H7 (cell line): ENCODE data around the gene FRS3. TPM values are rescaled to one million over a fixed set of nuclear protein-coding genes. Genes with fewer than 3 reads are reported as not detected.

Experiments
- DNase-seq: peaks from one replicate; pipeline ENCODE4 v3.0.0; 2012
- H3K27me3 ChIP-seq: 2 replicates; pipeline ENCODE4 v1.6.0; 2011; ENCODE audit warnings: mild to moderate bottlenecking, low read length; ENCODE audit not compliant: control insufficient read depth, insufficient read depth
- H3K36me3 ChIP-seq: replicated peaks from 2 replicates; pipeline ENCODE4 v1.5.1; 2011; ENCODE audit warnings: low read length; ENCODE audit not compliant: control insufficient read depth, insufficient read depth
- H3K4me3 ChIP-seq: 2 replicates; pipeline ENCODE4 v1.5.1; 2011; ENCODE audit warnings: low read depth, mild to moderate bottlenecking, control low read depth, low read length, moderate library complexity; ENCODE audit not compliant: insufficient read depth
- total RNA-seq: library from RNA; depleted of rRNA; stranded (reverse); fragments of >200 nt; shearing (Covaris generic); gene quantifications from 2 replicates; pipeline ENCODE4 v1.2.3, GENCODE V29; 2014

The FRS3 gene
- total RNA-seq, 1 experiment from 2014 or later: 2.2 TPM

DNA sequence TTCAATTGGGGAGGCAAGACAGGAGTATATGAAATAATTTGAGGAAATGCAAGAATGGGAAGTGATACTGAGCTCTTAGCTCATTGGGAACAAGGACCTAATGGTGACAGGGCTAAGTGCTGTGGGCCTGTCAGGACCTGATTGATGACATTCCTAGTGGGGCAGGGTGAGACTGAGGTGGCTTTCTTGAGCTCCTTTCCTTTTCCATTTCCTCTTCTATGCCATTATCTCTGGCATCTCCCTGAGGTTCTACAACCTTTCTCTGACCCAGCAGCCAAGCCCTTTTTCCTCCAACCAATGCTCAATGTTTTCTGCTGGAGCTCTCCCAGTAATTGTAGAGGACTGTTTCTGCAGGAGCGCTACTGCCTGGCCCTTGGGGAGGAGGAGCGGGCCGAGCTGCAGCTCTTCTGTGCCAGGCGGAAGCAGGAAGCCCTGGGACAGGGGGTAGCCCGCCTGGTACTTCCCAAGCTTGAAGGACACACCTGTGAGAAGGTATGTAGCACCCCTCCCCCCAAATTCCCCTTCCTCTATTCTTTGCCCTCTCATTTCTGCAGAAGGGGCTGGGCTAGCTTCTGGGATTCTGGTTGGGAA is 5.0 kb upstream of the FRS3 start:
- H3K27me3 ChIP-seq: peaks cover 55% of the 10 kb centered on the region
- peak; percentile 51 for DNase-seq
- no peak overlapping the region for H3K4me3 ChIP-seq
- peaks cover 6% of the 10 kb centered on the region for H3K36me3 ChIP-seq

DNA sequence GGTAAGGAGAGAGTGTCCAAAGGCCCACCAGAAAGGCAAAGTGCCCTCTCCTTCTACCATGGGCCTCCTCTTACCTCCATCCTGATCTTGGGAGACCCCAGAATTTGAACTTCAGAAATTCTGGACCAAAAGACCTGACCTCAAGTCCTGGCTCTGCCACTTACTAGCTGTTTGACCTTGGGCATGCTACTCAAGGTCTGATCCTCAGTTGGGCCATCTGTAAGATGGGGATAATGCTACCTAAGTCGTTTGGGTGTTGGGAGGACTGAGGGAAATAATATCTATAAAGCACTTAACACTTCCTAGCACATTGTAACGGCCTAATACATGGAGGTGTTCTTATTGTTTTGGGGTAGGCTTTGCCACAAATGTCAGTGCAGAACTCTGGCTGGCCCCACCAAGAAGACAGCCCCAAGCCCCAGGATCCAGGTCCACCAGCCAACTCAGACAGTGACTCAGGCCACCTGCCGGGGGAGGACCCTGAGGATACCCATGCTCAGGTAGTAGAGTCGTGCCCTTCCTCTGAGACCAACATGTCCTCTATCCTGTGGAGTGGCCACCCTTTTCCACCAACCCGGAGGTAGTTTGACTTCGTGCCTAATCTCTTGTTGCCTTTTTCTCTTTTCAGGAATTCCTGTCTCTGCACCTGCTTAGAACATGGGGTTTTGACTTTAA is 3.5 kb upstream of the FRS3 start:
- peaks cover 57% of the 10 kb centered on the region for H3K27me3 ChIP-seq
- H3K4me3 ChIP-seq: no peak overlapping the region
- no peaks in the 10 kb centered on the region for H3K36me3 ChIP-seq
- no peak for DNase-seq

DNA sequence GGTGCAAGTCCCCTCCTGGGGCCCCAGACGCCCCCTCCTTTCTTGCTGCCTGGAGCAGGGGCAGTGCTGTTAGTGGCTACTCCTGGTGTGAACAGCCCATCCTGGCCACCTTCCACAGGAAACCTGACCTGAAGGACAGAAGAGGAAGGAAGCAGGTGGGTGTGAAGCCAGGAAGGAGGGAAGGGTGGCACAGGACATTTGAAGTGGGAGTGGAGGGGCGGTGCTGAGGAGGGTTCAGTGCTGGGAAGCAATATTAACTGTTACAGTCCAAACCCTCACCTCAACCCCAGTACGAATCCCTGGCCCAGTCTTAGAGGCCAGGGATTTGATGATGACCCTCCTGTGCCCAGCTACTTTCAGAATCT is 1.6 kb upstream of the FRS3 start:
- DNase-seq: peak; percentile 41
- Histone ChIP-seq H3K27me3 (peaks cover 57% of the 10 kb centered on the region), H3K4me3 (peak overlapping the region; percentile 79; the same call in 1 of the 2 replicates), H3K36me3 (peaks cover 2% of the 10 kb centered on the region; the same call in 1 of the 2 replicates)

DNA sequence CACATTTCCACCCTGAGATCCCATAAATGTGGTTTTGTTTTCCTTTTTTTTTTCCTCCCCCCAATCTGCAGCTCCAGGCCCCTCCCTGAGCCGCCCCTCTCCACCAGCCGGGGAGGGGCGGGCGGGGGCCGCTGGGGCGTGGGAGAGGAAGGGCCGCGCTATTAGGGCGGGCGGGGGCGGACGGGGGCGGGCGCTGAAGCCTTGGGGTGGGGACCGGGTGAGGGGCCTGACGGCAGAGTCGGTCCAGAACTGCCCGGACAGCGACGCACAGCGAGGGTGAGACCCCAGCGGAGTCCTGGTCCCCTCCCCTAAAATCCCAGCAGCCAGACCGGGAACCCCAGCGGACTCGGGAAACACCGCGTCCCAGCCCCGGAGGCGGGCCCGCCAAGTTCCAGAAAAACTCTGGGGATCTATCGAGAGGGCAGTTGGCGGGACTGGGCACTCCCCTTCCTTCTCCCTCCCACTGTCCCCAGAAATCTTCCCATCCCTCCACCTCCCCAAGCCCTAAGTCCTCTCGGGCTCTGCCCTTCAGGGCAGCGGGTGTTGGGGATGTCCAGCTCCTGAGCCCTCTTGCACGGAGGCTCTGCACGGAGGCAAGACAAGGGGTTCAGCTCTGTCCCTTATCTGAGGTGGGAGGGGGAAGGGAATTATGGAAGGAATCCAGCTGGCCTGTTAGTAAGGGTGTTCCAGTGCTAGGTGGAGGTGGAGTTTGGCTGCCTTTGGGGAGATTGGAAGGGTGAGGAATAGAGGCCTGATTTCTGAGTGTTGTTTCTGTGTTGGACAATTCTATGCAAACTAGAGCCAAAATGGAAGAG is 1.1 kb upstream of the FRS3 start, which contains the start of gene PRICKLE4:
PRICKLE4 (plus strand) TSS at position 232 of the 815 bp plus-strand sequence. CDS start 2,692 bp downstream, outside the sequence.
- peak; percentile 85 for DNase-seq
- Histone ChIP-seq H3K36me3 (peaks cover 2% of the 10 kb centered on the region; the same call in 1 of the 2 replicates), H3K27me3 (peaks cover 52% of the 10 kb centered on the region)

DNA sequence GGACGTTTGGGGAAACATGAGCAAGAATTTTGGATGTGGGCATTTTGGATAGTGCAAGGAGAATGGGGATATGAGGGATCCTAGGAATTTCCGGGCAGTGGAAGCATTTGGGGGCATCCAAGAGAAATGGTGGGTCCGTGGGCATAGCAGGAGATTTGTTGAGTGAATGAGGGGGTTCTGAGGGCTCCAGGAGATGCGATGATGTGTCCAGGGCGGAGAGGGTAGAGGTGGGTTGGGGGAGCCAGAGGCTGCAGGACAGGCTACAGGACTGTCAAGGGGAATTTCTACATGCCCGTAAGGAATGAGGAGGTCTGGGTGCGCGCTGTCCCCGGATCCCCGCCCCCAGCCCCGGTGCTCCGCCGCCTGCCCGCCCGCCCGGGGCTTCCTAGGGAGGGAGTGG is 364 bp downstream of the FRS3 start:
- DNase-seq: peak; percentile 40
- peaks cover 8% of the 10 kb centered on the region for H3K36me3 ChIP-seq

More for the DNA sequence above, 1.1 kb upstream of the FRS3 start, which contains the start of gene PRICKLE4:
- peak within 1 kb of the TSS; percentile 79 for H3K4me3 ChIP-seq

DNA sequence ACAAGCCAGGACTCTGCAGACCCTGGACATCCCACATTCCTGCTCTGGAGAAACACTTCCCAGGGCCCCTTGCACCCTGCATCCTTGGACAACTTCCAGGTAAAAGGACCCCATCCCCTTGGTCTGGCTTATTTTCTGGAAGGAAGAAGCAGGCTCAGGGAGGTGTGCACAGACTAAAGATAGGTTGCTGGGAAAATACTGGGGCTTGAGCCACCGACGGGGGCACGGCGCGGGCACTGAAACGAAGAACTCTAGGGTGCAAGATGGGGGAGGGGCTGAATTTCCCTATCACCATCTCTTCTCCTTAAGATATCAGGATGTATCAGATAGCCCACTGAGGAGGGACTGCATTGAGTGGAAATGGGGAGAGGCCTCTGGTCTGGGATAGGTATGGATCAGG is 805 bp downstream of the FRS3 start:
- no peak for DNase-seq
- Histone ChIP-seq H3K4me3 (peak overlapping the region; percentile 79), H3K27me3 (peaks cover 33% of the 10 kb centered on the region), H3K36me3 (peaks cover 9% of the 10 kb centered on the region)

More for the DNA sequence above, 364 bp downstream of the FRS3 start:
- H3K4me3 ChIP-seq: peak overlapping the region; percentile 79
- peaks cover 37% of the 10 kb centered on the region for H3K27me3 ChIP-seq

DNA sequence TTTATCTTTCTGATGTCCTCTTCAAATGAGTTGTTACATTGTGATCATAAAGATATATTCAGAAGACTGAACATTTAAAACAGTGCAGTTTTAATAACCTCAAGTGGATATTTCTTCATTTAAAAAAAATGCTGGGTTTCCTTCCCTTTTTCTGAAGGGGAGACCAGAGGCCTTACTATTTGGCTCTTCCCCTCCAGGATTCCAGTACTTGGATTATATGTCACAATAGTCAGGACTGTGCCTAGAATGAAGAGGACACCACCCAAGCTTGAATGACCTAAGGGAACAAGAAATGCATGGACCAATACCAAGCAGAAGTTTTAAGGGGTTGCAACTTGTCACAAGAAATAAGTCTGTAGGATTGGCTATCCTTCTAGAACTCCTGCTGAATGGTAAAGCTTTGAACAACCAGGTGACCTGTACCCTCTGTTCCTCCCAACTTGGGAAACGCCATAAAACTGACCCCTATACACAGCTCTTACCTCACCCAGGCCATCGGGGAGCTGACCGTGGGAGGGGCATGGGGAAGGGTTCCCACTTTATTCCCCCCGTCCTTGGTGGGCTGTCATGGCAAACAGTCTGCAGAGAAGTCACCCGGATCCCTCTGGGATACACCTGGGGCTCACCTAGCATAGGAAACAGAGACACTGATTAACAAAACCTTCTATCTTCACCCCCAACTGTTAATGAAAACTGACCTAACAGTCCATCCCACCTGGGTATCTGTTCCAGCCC is 2.0 kb downstream of the FRS3 start:
- H3K27me3 ChIP-seq: peaks cover 21% of the 10 kb centered on the region
- peaks cover 9% of the 10 kb centered on the region for H3K36me3 ChIP-seq
- H3K4me3 ChIP-seq: no peak overlapping the region
- DNase-seq: no peak

DNA sequence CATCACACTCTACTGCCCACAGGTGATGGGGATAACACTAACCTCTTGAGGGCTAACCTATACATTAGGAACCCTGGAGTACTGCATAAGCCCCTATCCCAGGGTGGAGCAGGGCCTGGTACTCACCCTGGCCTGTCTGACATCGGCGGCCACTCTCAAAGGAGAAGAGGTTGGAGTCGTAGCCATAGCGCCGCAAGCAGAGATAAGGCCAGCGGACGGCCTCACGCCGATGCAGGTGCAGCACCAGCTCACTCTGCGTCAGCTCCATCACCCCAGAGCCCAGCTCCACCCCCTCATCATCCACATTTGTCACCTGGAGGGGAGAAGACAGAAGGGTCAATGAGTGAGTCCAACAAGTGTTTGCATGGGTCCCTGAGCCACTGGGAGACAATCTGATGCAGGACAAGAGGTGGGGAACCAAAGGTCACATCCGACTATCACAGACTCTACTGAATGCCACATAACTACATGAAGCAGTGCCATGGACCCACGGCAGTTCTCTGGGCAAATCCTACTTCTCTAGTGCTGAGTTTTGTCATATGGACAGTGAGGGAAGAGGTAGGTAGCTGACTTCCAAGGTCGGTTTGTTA is 4.3 kb downstream of the FRS3 start:
- no peak overlapping the region for H3K4me3 ChIP-seq
- no peak for DNase-seq
- H3K36me3 ChIP-seq: peaks cover 9% of the 10 kb centered on the region
- H3K27me3 ChIP-seq: peaks cover 4% of the 10 kb centered on the region; the same call in 1 of the 2 replicates

DNA sequence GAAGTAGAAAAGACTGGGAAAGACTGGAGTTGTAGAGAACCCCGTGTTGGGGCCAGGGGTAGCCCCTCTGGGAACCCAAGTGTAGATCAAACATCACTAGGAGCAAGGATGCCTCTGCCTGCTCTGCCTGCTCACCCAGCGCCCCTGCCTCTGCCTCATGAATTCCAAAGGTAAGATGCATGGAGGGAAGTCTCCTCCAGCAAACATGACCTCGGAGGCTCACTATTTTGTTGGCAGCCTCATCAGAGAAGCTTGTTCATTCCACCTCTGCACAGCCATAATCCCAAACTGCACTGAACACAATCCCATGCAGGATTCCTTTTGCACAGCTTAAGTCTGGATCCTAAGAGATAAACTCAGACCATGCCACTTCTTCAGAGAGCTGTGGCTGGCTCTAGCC is 4.9 kb downstream of the FRS3 start:
- peaks cover 9% of the 10 kb centered on the region for H3K36me3 ChIP-seq
- peaks cover 2% of the 10 kb centered on the region; the same call in 1 of the 2 replicates for H3K27me3 ChIP-seq
- H3K4me3 ChIP-seq: no peak overlapping the region
- no peak for DNase-seq

DNA sequence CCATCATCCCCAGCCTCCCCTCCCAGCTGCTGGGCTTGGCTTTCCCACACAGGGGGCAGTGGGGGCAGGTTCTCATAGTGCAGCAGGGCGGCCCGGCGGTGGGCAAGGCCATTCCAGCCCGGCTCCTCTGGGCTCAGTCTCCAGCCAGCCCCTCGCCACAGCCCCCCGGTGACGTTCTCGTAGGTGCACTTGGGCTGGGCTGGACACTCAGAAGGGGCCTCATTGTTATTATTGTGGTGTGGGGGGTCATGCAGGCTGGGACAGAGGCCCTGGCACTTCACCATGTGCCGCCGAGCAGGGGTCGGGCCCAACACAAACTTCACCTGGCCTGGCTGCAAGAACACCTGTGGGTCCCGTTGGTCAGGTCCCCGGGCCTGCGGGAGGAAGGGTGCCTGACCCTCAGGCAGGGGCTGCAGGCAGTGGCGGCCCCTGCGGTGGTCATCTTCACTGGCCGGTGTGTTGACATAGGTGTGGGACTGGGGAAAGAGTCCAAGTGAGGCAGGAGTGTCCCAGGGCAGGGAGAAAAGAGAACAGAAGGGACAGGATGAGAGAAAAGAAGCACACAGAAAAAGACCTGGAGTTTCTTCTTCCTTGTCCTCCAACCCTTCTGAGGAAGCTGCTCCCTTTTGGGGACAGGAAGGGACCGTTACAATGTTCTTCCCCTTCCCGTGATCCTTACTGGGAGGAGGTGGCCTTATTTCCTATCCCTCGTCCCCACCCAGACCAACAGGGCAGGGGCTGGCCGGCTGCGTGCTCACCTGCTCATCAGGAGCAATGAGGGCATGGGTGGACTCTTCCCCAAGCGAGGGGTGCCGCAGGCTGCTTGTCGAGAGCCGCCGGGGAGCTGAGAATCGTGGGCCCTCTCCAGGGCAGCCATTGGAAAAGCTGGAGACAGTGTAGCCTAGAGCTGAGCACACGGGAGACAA is 8.4 kb downstream of the FRS3 start:
- no peak overlapping the region for H3K4me3 ChIP-seq
- H3K27me3 ChIP-seq: no peaks in the 10 kb centered on the region

DNA sequence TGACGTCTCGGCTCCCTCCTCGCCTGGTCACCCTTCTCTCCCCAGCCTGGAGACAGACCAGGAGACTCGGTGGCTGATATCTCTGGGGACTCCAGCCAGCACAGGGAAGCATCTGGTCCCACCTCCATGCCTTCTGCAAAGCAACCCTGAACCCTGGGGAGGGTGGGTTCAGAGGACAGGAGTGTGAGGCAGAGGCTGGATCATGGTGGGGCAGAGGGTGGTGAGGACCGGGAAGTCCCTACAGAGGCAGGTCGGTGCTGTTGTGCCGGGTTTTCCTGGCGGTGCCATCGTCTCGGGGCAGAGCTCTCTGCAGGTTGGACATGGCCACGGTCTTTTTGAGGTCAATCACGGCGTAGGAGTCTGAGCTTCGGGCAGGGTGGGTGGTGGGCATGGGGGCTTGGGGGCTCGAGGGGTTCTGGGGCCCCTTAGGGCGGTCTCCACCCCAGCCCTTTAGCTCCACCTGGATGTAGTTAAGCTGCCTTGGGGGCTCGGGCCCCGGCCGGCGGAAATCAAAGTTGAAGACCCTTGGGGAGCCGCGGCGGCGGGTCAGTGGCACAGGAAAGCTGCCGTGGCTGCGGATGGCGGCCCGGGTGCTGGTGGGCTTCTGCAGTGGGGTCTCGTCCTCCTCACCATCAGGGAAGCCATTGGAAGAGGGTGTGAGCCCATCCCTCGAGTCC is 9.2 kb downstream of the FRS3 start:
- Histone ChIP-seq H3K27me3 (no peaks in the 10 kb centered on the region), H3K4me3 (no peak overlapping the region), H3K36me3 (peaks cover 7% of the 10 kb centered on the region)
- DNase-seq: peak; percentile 54

More for the DNA sequence above, 8.4 kb downstream of the FRS3 start:
- DNase-seq: peak; percentile 33
- H3K36me3 ChIP-seq: peaks cover 7% of the 10 kb centered on the region

DNA sequence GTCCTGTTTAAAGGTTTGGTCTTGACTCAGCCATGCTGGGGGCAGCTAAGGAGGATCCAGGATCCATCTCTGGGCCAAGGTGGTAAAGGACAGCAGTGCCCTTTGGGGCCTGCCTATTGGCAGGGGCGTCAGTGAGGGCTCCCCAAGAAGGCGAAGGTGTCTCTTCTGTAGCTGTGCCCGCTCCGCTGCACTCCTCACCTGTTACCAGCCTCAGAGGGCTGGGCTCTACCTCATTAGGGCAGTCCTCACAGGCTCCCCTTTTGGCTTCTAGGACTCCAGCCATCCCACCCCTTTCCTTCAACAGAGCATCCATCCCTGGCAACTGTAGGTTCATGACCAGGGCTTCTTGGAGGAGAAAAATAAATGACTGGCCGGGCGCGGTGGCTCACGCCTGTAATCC is 10.3 kb downstream of the FRS3 start:
- no peak overlapping the region for H3K4me3 ChIP-seq
- no peak for DNase-seq
- no peaks in the 10 kb centered on the region for H3K27me3 ChIP-seq
- peaks cover 1% of the 10 kb centered on the region for H3K36me3 ChIP-seq
